DOHH2 (cell line): ENCODE measurements around the gene TAF12.

Experiments
- H3F3A ChIP-seq: fragments of 200-600 bp; sonication (generic), shearing (Covaris generic); 2 replicates; pipeline ENCODE4 v1.6.0; 2016; ENCODE audit warnings: antibody characterized with exemption, mild to moderate bottlenecking; ENCODE audit not compliant: control insufficient read depth, insufficient read depth
- H3K27ac ChIP-seq: fragments of 200-600 bp; sonication (generic); 2 replicates; pipeline ENCODE4 v1.5.1; 2014; ENCODE audit warnings: low read depth, mild to moderate bottlenecking, low read length, moderate library complexity
- H3K27me3 ChIP-seq: fragments of 200-600 bp; sonication (generic); 2 replicates; pipeline ENCODE4 v1.6.1; 2014; ENCODE audit warnings: mild to moderate bottlenecking, low read length, mixed read lengths; ENCODE audit not compliant: control insufficient read depth
- H3K36me3 ChIP-seq: fragments of 200-600 bp; sonication (generic); 2 replicates; pipeline ENCODE4 v1.6.1; 2014; ENCODE audit warnings: mild to moderate bottlenecking, low read length, moderate library complexity, mixed read lengths; ENCODE audit not compliant: control insufficient read depth
- H3K4me1 ChIP-seq: fragments of 200-600 bp; sonication (generic); 2 replicates; pipeline ENCODE4 v1.6.1; 2014; ENCODE audit warnings: mild to moderate bottlenecking, low read length, mixed read lengths; ENCODE audit not compliant: control insufficient read depth
- H3K4me2 ChIP-seq: fragments of 200-600 bp; sonication (generic); 2 replicates; pipeline ENCODE4 v1.6.0; 2014; ENCODE audit warnings: mild to moderate bottlenecking, low read length, moderate library complexity
- H3K4me3 ChIP-seq: fragments of 200-600 bp; sonication (generic); 2 replicates; pipeline ENCODE4 v1.5.1; 2014; ENCODE audit warnings: mild to moderate bottlenecking, low read length, mixed read lengths
- H3K79me2 ChIP-seq: fragments of 200-600 bp; sonication (generic); 2 replicates; pipeline ENCODE4 v1.6.1; 2014; ENCODE audit warnings: mild to moderate bottlenecking, low read length, mixed read lengths; ENCODE audit not compliant: control insufficient read depth
- H3K9me2 ChIP-seq: fragments of 200-600 bp; sonication (generic); replicated peaks from 2 replicates; pipeline ENCODE4 v1.6.1; 2014; ENCODE audit warnings: mild to moderate bottlenecking, low read length, mixed read lengths; ENCODE audit not compliant: control insufficient read depth
- H3K9me3 ChIP-seq: fragments of 200-600 bp; sonication (generic); 2 replicates; pipeline ENCODE4 v1.6.1; 2014; ENCODE audit warnings: antibody characterized with exemption, low read length, mixed read lengths; ENCODE audit not compliant: control insufficient read depth, insufficient read depth
- H4K20me1 ChIP-seq: fragments of 200-600 bp; sonication (generic); 2 replicates; pipeline ENCODE4 v1.6.0; 2014; ENCODE audit warnings: low read depth, mild to moderate bottlenecking, antibody characterized with exemption, low read length, moderate library complexity; ENCODE audit not compliant: control insufficient read depth, insufficient read depth
- EZH2phosphoT487 ChIP-seq: fragments of 200-600 bp; sonication (generic); IDR thresholded peaks from 2 replicates; pipeline ENCODE4 v1.6.1; 2017; ENCODE audit warnings: borderline replicate concordance, mild to moderate bottlenecking, antibody characterized with exemption, low read length, moderate library complexity, mixed read lengths
- TF ChIP-seq, protein P1 (sequence below): fragments of 200-600 bp; sonication (generic); IDR thresholded peaks from one replicate; pipeline ENCODE4 v1.5.1; 2014; ENCODE audit warnings: antibody characterized with exemption, mild to moderate bottlenecking, low read depth, low read length; ENCODE audit not compliant: poor library complexity, severe bottlenecking

The TAF12 gene

GRCh38 chr1:28580722-28581530, 61.9 kb downstream of the TAF12 start:
- H3K36me3 ChIP-seq = peaks cover 55% of the 10 kb centered on the region
- no peaks in the 10 kb centered on the region for H3K9me2 ChIP-seq
- peaks cover 41% of the 10 kb centered on the region for H3K4me1 ChIP-seq
- H3K9me3 ChIP-seq = no peaks in the 10 kb centered on the region
- peak overlapping the region; percentile 84 for H3K4me2 ChIP-seq
- H3K27ac ChIP-seq = peak overlapping the region; percentile 96
- H3K27me3 ChIP-seq = no peaks in the 10 kb centered on the region
- peaks cover 18% of the 10 kb centered on the region for H4K20me1 ChIP-seq
- H3K4me3 ChIP-seq = peak overlapping the region; percentile 97
- H3K79me2 ChIP-seq = peaks cover 34% of the 10 kb centered on the region
- TF ChIP-seq, protein P1, sequence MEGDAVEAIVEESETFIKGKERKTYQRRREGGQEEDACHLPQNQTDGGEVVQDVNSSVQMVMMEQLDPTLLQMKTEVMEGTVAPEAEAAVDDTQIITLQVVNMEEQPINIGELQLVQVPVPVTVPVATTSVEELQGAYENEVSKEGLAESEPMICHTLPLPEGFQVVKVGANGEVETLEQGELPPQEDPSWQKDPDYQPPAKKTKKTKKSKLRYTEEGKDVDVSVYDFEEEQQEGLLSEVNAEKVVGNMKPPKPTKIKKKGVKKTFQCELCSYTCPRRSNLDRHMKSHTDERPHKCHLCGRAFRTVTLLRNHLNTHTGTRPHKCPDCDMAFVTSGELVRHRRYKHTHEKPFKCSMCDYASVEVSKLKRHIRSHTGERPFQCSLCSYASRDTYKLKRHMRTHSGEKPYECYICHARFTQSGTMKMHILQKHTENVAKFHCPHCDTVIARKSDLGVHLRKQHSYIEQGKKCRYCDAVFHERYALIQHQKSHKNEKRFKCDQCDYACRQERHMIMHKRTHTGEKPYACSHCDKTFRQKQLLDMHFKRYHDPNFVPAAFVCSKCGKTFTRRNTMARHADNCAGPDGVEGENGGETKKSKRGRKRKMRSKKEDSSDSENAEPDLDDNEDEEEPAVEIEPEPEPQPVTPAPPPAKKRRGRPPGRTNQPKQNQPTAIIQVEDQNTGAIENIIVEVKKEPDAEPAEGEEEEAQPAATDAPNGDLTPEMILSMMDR = peak; percentile 57
- no peak for TF ChIP-seq EZH2phosphoT487
- peaks cover 57% of the 10 kb centered on the region for H3F3A ChIP-seq

DNA sequence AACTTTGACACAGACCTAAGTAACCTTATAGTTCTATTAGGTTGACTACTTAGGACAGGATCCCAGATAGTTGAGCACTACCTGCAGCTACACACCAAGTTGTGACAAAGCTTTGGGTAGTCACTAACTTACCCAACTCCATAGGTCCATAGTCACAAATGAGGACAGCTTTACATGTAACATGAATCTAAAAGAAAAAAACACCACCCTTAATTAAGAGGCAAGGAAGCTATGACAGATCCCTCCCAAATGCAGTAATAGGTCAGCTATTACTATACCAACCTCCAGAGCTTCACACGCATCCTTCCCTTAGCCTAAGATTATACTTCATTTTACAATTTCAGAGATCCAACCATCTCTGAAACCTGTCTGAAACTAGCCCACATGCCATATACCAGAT, 63.5 kb downstream of the TAF12 start:
- Histone ChIP-seq H3K4me2 (peak overlapping the region; percentile 84), H3K27ac (peak overlapping the region; percentile 96), H3K4me1 (peaks cover 30% of the 10 kb centered on the region), H3K4me3 (peak overlapping the region; percentile 97), H4K20me1 (peaks cover 18% of the 10 kb centered on the region), H3K27me3 (no peaks in the 10 kb centered on the region), H3F3A (peaks cover 65% of the 10 kb centered on the region), H3K9me3 (no peaks in the 10 kb centered on the region), H3K9me2 (no peaks in the 10 kb centered on the region), H3K36me3 (peaks cover 58% of the 10 kb centered on the region), H3K79me2 (peaks cover 34% of the 10 kb centered on the region)
- TF ChIP-seq, protein P1 = no peak
- TF ChIP-seq EZH2phosphoT487 = no peak

GRCh38 chr1:28578696-28579218, 64.1 kb downstream of the TAF12 start:
- Histone ChIP-seq H3K79me2 (peaks cover 34% of the 10 kb centered on the region), H3F3A (peaks cover 67% of the 10 kb centered on the region), H3K4me2 (no peak overlapping the region), H3K9me3 (no peaks in the 10 kb centered on the region), H4K20me1 (peaks cover 18% of the 10 kb centered on the region), H3K4me3 (peak overlapping the region; percentile 97; the same call in 1 of the 2 replicates), H3K27ac (peak overlapping the region; percentile 96), H3K27me3 (no peaks in the 10 kb centered on the region), H3K4me1 (peaks cover 30% of the 10 kb centered on the region), H3K9me2 (no peaks in the 10 kb centered on the region), H3K36me3 (peaks cover 60% of the 10 kb centered on the region)
- TF ChIP-seq, protein P1 = no peak
